Gastroesophageal sphincter (tissue), 4 donors: ENCODE measurements around the gene CCDC107. TPM values are rescaled to one million over a fixed set of nuclear protein-coding genes. Genes with fewer than 3 reads are reported as not detected.

Experiments used
- ATAC-seq: fragments of 150-250 bp; one replicate; pipeline ENCODE4 v1.9.1; 2016; ENCODE audit warnings: mild to moderate bottlenecking, moderate library complexity
- H3K27ac ChIP-seq, 4 donors: fragments of 200-600 bp; sonication (generic) in 3 of 4; 1 replicate in 3 of 4; 2 replicates in 1 of 4; pipeline ENCODE4 v1.5.1; 2016 to 2019
- H3K27me3 ChIP-seq: fragments of 200-600 bp; sonication (generic); one replicate; pipeline ENCODE4 v1.5.1; 2019
- H3K36me3 ChIP-seq, 2 donors: fragments of 200-600 bp; sonication (generic); one replicate each; pipeline ENCODE4 v1.5.1; 2019; ENCODE audit warnings: control low read depth in 1 of 2
- H3K4me1 ChIP-seq, 3 donors: fragments of 200-600 bp; sonication (generic); 1 replicate in 2 of 3; 2 replicates in 1 of 3; pipeline ENCODE4 v1.5.1; 2016 to 2019; ENCODE audit warnings: control low read depth in 2 of 3
- H3K4me3 ChIP-seq, 2 donors: fragments of 200-600 bp; sonication (generic); one replicate each; pipeline ENCODE4 v1.5.1; 2019; ENCODE audit warnings: mild to moderate bottlenecking in 1 of 2, moderate library complexity in 1 of 2
- H3K9me3 ChIP-seq, 3 donors: fragments of 200-600 bp; sonication (generic); one replicate each; pipeline ENCODE4 v1.5.1; 2017 to 2019; ENCODE audit warnings: control low read depth in 2 of 3
- EP300 ChIP-seq: sonication (generic); formaldehyde crosslinking; IDR thresholded peaks from one replicate; pipeline ENCODE4 v1.6.1; 2017; ENCODE audit warnings: antibody characterized with exemption, mild to moderate bottlenecking
- POLR2A ChIP-seq, 2 donors: fragments of 450-650 bp; IDR thresholded peaks; one replicate each; pipeline ENCODE4 v1.6.1; 2017; ENCODE audit warnings: antibody characterized with exemption in 2 of 2, mild to moderate bottlenecking in 2 of 2, moderate library complexity in 1 of 2
- POLR2AphosphoS5 ChIP-seq: sonication (generic); formaldehyde crosslinking; IDR thresholded peaks from one replicate; pipeline ENCODE4 v1.6.1; 2017; ENCODE audit warnings: antibody characterized with exemption
- WGBS, 2 donors: methylation state at CpG; one replicate each; pipeline ENCODE4 v1.1.5; 2018; ENCODE audit warnings: low coverage in 1 of 2; 5-methylcytosine and 5-hydroxymethylcytosine counted together
- total RNA-seq, 4 donors: library from RNA; depleted of rRNA; stranded (reverse); fragments of >200 nt; gene quantifications; one replicate each; pipeline ENCODE4 v1.1.0, GENCODE V29; 2016
- TF ChIP-seq, protein P1 (sequence below), 4 experiments: fragments of 200-600 bp in 2 of 4; fragments of 450-650 bp in 2 of 4; sonication (generic) in 1 of 4; IDR thresholded peaks; one replicate each; pipeline ENCODE4 v1.5.1; 2017 to 2019; ENCODE audit warnings: antibody characterized with exemption in 4 of 4, mild to moderate bottlenecking in 2 of 4, moderate library complexity in 2 of 4

Gene CCDC107
- total RNA-seq, 4 donors from 2014 or later, result 61.9 to 94.2 (median 87.0) TPM

DNA sequence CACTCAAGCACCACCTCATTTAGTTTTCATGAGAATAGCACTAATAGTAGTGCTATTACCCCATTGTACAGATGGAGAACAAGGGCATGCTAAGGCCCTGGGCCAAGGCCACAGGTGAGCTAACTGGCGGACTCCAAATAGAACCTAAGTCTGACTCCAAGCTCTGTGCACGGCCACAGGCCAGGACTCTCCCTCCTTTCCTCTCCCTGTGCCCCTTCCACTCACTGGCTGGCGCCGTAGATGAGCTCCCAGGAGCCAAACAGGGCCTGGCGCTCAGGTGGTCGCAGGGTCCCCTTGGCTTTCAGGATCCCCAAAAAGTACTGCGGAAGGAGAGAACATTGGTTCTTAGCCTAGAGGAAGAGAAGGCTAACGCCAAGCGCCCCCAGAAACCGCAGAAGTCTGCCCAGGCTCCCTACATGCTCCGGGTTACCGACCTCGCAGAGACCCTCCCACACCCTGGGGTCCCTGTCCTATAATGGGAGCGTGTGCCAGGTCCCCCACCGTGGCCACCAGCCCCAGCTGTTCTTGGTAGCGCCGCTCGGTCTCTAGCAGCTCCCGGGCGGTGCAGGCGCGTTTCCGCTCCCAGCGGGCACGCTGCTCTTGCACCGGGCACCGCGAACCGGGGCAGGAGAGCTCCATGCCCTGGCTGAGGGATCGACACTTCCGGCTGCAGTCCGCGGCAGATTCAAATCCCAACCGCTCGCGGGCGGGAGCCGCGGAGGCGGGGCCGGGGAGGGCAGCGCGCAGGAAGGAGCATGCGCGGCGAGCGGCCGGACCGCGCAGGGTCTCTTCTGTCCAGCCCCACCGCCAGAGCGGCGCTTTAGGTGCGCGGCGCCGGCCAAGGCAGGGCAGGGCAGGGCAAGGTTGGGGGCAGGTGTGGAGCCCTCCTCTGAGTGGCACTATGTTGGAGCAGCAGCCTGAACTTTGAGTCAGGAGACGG lies 6.7 kb downstream of the CCDC107 start, which contains the start of gene ARHGEF39:
Gene ARHGEF39 (minus strand): TSS at position 665 of the 940 bp plus-strand sequence. CDS start 26 bp downstream, at position 639.
- peaks cover 0 to 66% (median 17%) of the 10 kb centered on the region in 3 donors for H3K4me1 ChIP-seq
- ATAC-seq, result peak; percentile 78

DNA sequence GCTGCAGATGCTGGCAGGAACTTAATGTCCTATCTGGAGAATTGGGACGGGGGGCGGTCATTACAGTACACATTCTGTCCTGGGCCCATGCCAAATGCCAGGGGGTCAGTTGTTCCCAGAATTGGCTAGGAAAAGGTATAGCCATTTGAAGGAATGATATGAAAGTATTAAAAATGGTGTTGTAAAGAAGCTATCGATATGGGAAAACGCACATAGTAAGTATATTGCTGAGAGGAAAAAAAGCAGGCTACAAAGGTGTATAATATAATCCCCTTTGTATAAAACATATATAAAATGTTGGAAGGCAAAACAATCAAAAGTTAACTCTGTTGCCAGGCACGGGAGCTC lies 7.4 kb downstream of the CCDC107 start:
- no peak for ATAC-seq

More for the DNA sequence above, 6.7 kb downstream of the CCDC107 start, which contains the start of gene ARHGEF39:
- no peaks in the 10 kb centered on the region for H3K27me3 ChIP-seq
- H3K9me3 ChIP-seq, result no peaks in the 10 kb centered on the region
- no CpG with 5 or more reads among the region's 58 CpGs for WGBS, 2 donors
- H3K4me3 ChIP-seq, result peak within 1 kb of the TSS; percentile 16 to 60
- peak within 1 kb of the TSS; percentile 94 to 100 (median 100) for H3K27ac ChIP-seq
- H3K36me3 ChIP-seq, result peaks cover 0 to 11% of the 10 kb centered on the region in 2 donors
- peak in 1 of 2 donors; percentile 27 for TF ChIP-seq POLR2A (IDR thresholded peaks at IDR 0.05)
- TF ChIP-seq POLR2AphosphoS5, result peak; percentile 64
- TF ChIP-seq, protein P1, sequence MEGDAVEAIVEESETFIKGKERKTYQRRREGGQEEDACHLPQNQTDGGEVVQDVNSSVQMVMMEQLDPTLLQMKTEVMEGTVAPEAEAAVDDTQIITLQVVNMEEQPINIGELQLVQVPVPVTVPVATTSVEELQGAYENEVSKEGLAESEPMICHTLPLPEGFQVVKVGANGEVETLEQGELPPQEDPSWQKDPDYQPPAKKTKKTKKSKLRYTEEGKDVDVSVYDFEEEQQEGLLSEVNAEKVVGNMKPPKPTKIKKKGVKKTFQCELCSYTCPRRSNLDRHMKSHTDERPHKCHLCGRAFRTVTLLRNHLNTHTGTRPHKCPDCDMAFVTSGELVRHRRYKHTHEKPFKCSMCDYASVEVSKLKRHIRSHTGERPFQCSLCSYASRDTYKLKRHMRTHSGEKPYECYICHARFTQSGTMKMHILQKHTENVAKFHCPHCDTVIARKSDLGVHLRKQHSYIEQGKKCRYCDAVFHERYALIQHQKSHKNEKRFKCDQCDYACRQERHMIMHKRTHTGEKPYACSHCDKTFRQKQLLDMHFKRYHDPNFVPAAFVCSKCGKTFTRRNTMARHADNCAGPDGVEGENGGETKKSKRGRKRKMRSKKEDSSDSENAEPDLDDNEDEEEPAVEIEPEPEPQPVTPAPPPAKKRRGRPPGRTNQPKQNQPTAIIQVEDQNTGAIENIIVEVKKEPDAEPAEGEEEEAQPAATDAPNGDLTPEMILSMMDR (IDR thresholded peaks at IDR 0.05), result peak in 3 of 4 experiments; percentile 16 to 37 (median 27)
- TF ChIP-seq EP300, result no peak

DNA sequence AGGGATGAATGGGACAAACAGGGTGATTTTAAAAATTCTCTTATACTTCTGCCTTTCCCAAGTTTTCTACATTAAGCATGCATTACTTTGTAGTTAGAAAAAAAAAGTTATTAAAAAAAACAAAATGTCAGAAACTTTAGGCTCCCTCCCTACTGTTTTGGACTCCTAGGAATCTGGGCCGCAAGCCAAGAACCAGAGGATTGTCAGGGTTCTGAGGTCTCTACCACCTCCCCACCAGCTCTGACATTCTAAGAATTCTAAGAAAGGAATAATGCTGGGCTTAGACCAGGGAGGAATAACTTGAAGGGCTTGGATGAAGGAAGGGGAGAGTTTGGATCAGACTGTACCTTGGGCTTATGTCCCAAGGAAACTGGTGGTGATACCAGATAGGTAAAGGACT lies 8.0 kb downstream of the CCDC107 start:
- Histone ChIP-seq H3K4me1 (peaks cover 0 to 54% (median 17%) of the 10 kb centered on the region in 3 donors), H3K27ac (peak overlapping the region in 3 of 4 donors; percentile 22 to 100 (median 100)), H3K36me3 (peaks cover 0 to under 1% of the 10 kb centered on the region in 2 donors), H3K9me3 (no peaks in the 10 kb centered on the region), H3K4me3 (no peak overlapping the region), H3K27me3 (no peaks in the 10 kb centered on the region)
- TF ChIP-seq, protein P1 (IDR thresholded peaks at IDR 0.05), result no peak
- no peak for TF ChIP-seq POLR2AphosphoS5
- no peak for TF ChIP-seq POLR2A (IDR thresholded peaks at IDR 0.05)
- no peak for TF ChIP-seq EP300
- no peak for ATAC-seq
- 11 to 79% methylated on average over 1 of the region's 1 CpG for WGBS, 2 donors

More for the DNA sequence above, 7.4 kb downstream of the CCDC107 start:
- H3K4me1 ChIP-seq, result peaks cover 0 to 60% (median 17%) of the 10 kb centered on the region in 3 donors
- peak overlapping the region in 3 of 4 donors; percentile 99 to 100 (median 100) for H3K27ac ChIP-seq
- WGBS, 2 donors, result 29 to 31% methylated on average over 3 to 5 of the region's 5 CpGs
- peak overlapping the region; percentile 16 to 60 for H3K4me3 ChIP-seq
- H3K9me3 ChIP-seq, result no peaks in the 10 kb centered on the region
- H3K36me3 ChIP-seq, result peaks cover 0 to 6% of the 10 kb centered on the region in 2 donors
- no peaks in the 10 kb centered on the region for H3K27me3 ChIP-seq
- TF ChIP-seq POLR2AphosphoS5 (no peak), POLR2A (IDR thresholded peaks at IDR 0.05) (no peak), EP300 (no peak)
- TF ChIP-seq, protein P1 (IDR thresholded peaks at IDR 0.05), result no peak

DNA sequence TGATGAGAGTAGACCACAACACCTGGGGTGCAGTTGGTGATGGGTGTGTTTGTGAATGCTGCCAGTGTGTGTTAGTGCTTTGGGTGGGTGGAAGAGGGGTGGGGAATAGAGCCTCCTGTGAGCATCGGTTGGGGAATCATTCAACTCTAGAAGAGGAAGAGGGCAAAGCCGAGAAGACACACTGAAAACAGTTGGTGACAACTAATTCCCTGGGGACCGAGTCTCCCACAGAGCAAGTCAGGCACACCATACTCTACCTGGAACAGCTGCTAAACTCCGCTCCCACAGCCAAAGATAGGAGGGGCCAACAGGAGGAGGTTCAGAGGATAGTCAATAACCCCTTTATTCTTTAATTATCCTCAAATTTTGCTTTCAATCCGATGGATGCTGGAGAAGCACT lies 8.5 kb downstream of the CCDC107 start:
- no peaks in the 10 kb centered on the region for H3K27me3 ChIP-seq
- 90 to 92% methylated on average over 4 to 5 of the region's 5 CpGs for WGBS, 2 donors
- TF ChIP-seq POLR2A (IDR thresholded peaks at IDR 0.05) (no peak), EP300 (no peak), POLR2AphosphoS5 (no peak)
- TF ChIP-seq, protein P1 (IDR thresholded peaks at IDR 0.05), result no peak
- no peak for ATAC-seq
- H3K27ac ChIP-seq, result peak overlapping the region in 2 of 4 donors; percentile 22 to 100
- no peak overlapping the region for H3K4me3 ChIP-seq
- no peaks in the 10 kb centered on the region for H3K36me3 ChIP-seq
- peaks cover 0 to 48% (median 15%) of the 10 kb centered on the region in 3 donors for H3K4me1 ChIP-seq
- H3K9me3 ChIP-seq, result no peaks in the 10 kb centered on the region
